Osteoblast (primary cell): ENCODE data around the gene NINL. TPM values are rescaled to one million over a fixed set of nuclear protein-coding genes. Genes with fewer than 3 reads are reported as not detected.
A peak's percentile ranks its signal among the peaks of the same experiment; 100 is the strongest.
"Not testable (repeated sequence)": the region's sequence is repeated elsewhere in the genome, so short reads cannot be mapped to it uniquely, and the experiment has no call there.

Experiments
- DNase-seq: peaks from one replicate; pipeline ENCODE4 v3.0.0; 2011; ENCODE audit warnings: low spot score, mixed read lengths; ENCODE audit not compliant: insufficient read length; ENCODE audit errors: missing footprints
- H2AFZ ChIP-seq: 2 replicates; pipeline ENCODE4 v1.6.0; 2011; ENCODE audit warnings: mild to moderate bottlenecking, low read length
- H3K27ac ChIP-seq: 2 replicates; pipeline ENCODE4 v1.5.1; 2011; ENCODE audit warnings: mild to moderate bottlenecking, low read depth, low read length, moderate library complexity
- H3K27me3 ChIP-seq: 2 replicates; pipeline ENCODE4 v1.6.0; 2012; ENCODE audit warnings: mild to moderate bottlenecking, control low read depth, inconsistent platforms, low read length, moderate library complexity; ENCODE audit not compliant: insufficient read depth
- H3K36me3 ChIP-seq: 2 replicates; pipeline ENCODE4 v1.5.1; 2011; ENCODE audit warnings: mild to moderate bottlenecking, low read length, control low read depth, moderate library complexity; ENCODE audit not compliant: insufficient read depth
- H3K4me1 ChIP-seq: 2 replicates; pipeline ENCODE4 v1.5.1; 2011; ENCODE audit warnings: mild to moderate bottlenecking, low read length, control low read depth, moderate library complexity; ENCODE audit not compliant: insufficient read depth
- H3K4me2 ChIP-seq: 2 replicates; pipeline ENCODE4 v1.6.0; 2011; ENCODE audit warnings: mild to moderate bottlenecking, low read length; ENCODE audit not compliant: insufficient read depth
- H3K4me3 ChIP-seq: fragments of 200-600 bp; sonication (generic); 3 replicates; pipeline ENCODE4 v1.5.1; 2012; ENCODE audit warnings: mild to moderate bottlenecking, low read length, inconsistent platforms; ENCODE audit not compliant: insufficient read depth
- H3K79me2 ChIP-seq: 2 replicates; pipeline ENCODE4 v1.6.0; 2012; ENCODE audit warnings: mild to moderate bottlenecking, low read length, control low read depth, inconsistent platforms; ENCODE audit not compliant: insufficient read depth
- H3K9me3 ChIP-seq: 2 replicates; pipeline ENCODE4 v1.5.1; 2011; ENCODE audit warnings: low read depth, low read length, control low read depth
- H4K20me1 ChIP-seq: 2 replicates; pipeline ENCODE4 v1.6.0; 2012; ENCODE audit warnings: mild to moderate bottlenecking, low read length, control low read depth; ENCODE audit not compliant: insufficient read depth
- CTCF ChIP-seq: IDR thresholded peaks from 2 replicates; pipeline ENCODE4 v1.5.1; 2011; ENCODE audit warnings: mild to moderate bottlenecking, low read depth, low read length, moderate library complexity; ENCODE audit errors: extremely low read depth
- total RNA-seq: library from RNA; depleted of rRNA; stranded (reverse); fragments of >200 nt; gene quantifications from 2 replicates; pipeline ENCODE4 v1.2.3, GENCODE V29; 2012

Gene NINL
- total RNA-seq, 1 donor: 14.8 TPM

GRCh38 chr20:25476106-25477013, 109.0 kb downstream of the NINL start:
- Histone ChIP-seq H4K20me1 (no peaks in the 10 kb centered on the region), H3K9me3 (no peaks in the 10 kb centered on the region), H3K4me1 (no peaks in the 10 kb centered on the region), H3K4me2 (no peak overlapping the region), H3K27me3 (no peaks in the 10 kb centered on the region), H3K36me3 (peaks cover 5% of the 10 kb centered on the region), H3K79me2 (no peaks in the 10 kb centered on the region), H3K27ac (no peak overlapping the region), H3K4me3 (no peak overlapping the region), H2AFZ (no peak overlapping the region)
- peak; percentile 25 for DNase-seq
- TF ChIP-seq CTCF: no peak

GRCh38 chr20:25473297-25473696, 112.0 kb downstream of the NINL start:
- not testable (repeated sequence) for H3K4me3 ChIP-seq, H3K4me2 ChIP-seq, H3K9me3 ChIP-seq, H3K36me3 ChIP-seq, H4K20me1 ChIP-seq, DNase-seq, H3K4me1 ChIP-seq, H2AFZ ChIP-seq, H3K27ac ChIP-seq, H3K79me2 ChIP-seq, H3K27me3 ChIP-seq

- no peak overlapping the region for H3K27ac ChIP-seq
- H3K4me2 ChIP-seq: no peak overlapping the region
- no peaks in the 10 kb centered on the region for H3K9me3 ChIP-seq
- no peaks in the 10 kb centered on the region for H3K4me1 ChIP-seq
- TF ChIP-seq CTCF: no peak
- no peaks in the 10 kb centered on the region for H4K20me1 ChIP-seq
- H3K4me3 ChIP-seq: no peak overlapping the region
- H3K36me3 ChIP-seq: peaks cover 5% of the 10 kb centered on the region
- DNase-seq: no peak
- no peak overlapping the region for H2AFZ ChIP-seq
- H3K79me2 ChIP-seq: no peaks in the 10 kb centered on the region
- H3K27me3 ChIP-seq: no peaks in the 10 kb centered on the region
Measured at GRCh38 chr20:25471020-25471419, 114.3 kb downstream of the NINL start.

- Histone ChIP-seq H3K27ac (no peak overlapping the region), H3K27me3 (no peaks in the 10 kb centered on the region), H4K20me1 (no peaks in the 10 kb centered on the region), H3K36me3 (peaks cover 5% of the 10 kb centered on the region), H3K4me2 (no peak overlapping the region), H3K79me2 (no peaks in the 10 kb centered on the region), H3K4me1 (no peaks in the 10 kb centered on the region), H2AFZ (no peak overlapping the region), H3K9me3 (no peaks in the 10 kb centered on the region), H3K4me3 (no peak overlapping the region)
- TF ChIP-seq CTCF: peak; percentile 54
- peak; percentile 69 for DNase-seq
Measured at GRCh38 chr20:25470045-25470444, 115.3 kb downstream of the NINL start.
